GM19452 (cell line): ENCODE measurements around the gene TERT.

Experiments
- ATAC-seq: cut with Tn5 transposase; IDR thresholded peaks from one replicate; pipeline ENCODE4 v1.9.1; 2021; ENCODE audit not compliant: unreplicated experiment

TERT gene

GRCh38 chr5:1209896-1210776 is 84.7 kb downstream of the TERT start:
- ATAC-seq, result no peak

GRCh38 chr5:1209489-1209852 is 85.4 kb downstream of the TERT start:
- no peak for ATAC-seq

GRCh38 chr5:1208743-1209488 is 86.0 kb downstream of the TERT start:
- ATAC-seq, result no peak

- no peak for ATAC-seq
Measured at GRCh38 chr5:1208221-1208742, 86.6 kb downstream of the TERT start.

- ATAC-seq, result no peak
Measured at GRCh38 chr5:1207555-1207954, 87.3 kb downstream of the TERT start.

GRCh38 chr5:1206521-1207412 is 88.1 kb downstream of the TERT start:
- ATAC-seq, result no peak

- ATAC-seq, result no peak
Measured at GRCh38 chr5:1205255-1206180, 89.3 kb downstream of the TERT start.

- no peak for ATAC-seq
Measured at GRCh38 chr5:1204693-1205242, 90.1 kb downstream of the TERT start.

GRCh38 chr5:1203968-1204692 is 90.7 kb downstream of the TERT start:
- ATAC-seq, result no peak

- ATAC-seq, result no peak
Measured at GRCh38 chr5:1203311-1203967, 91.4 kb downstream of the TERT start.
